Right renal pelvis (tissue), 4 donors: ENCODE data around the gene RAP1GAP. TPM values are rescaled to one million over a fixed set of nuclear protein-coding genes. Genes with fewer than 3 reads are reported as not detected.
"Not testable (repeated sequence)": the region's sequence is repeated elsewhere in the genome, so short reads cannot be mapped to it uniquely, and the experiment has no call there.

Experiments
- DNase-seq, 4 donors: peaks; one replicate each; pipeline ENCODE4 v3.0.0-alpha.2; 2013; ENCODE audit warnings: low read depth in 4 of 4, low spot score in 3 of 4, missing footprints in 1 of 4
- polyA plus RNA-seq, 4 donors: library from polyadenylated mRNA; unstranded; fragments of 120-200 nt; gene quantifications; one replicate each; pipeline ENCODE4 v1.2.1, GENCODE V29; 2013; ENCODE audit not compliant: insufficient read length in 4 of 4

The RAP1GAP gene
- polyA plus RNA-seq, 4 donors = 18.8 to 26.4 (median 22.6) TPM

DNA sequence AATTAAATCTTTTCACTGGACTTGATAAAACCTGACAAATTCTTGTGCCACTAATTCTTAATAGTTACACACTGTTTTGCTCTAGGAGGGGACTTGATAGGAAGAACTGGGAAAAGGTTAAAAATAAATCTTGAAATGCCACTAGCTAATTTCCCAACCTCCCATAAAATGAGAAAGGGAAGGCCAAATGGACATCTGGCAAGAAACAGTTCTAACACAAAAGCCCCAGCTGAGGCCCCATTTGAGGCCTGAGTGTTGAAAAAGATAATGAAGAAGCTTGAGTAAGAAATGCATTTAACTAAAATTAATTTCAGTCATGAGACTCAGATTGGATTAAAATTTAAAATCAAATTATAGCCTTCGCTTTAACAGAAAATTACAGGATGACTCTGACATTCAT, 11.2 kb upstream of the RAP1GAP start:
- DNase-seq = no peak

DNA sequence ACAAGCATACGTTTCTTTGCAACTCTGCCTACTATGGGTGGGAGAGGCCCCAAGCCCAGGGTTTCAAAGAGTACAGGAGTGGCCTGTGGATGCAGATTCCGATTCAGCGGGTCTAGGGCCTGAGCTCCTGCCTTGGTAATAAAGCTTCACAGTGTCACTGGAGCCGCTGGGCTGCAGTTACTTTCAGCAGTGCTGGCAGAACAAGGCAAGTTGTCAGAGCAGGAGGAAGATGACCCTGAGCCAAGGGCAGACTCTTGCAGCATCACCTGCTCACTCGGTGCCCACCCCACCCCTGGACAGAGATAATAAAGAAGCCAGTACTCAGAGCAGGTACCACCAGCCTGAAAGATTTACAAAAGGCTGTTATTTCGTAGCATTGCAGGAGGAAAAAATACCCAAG, 8.0 kb upstream of the RAP1GAP start:
- no peak for DNase-seq

DNA sequence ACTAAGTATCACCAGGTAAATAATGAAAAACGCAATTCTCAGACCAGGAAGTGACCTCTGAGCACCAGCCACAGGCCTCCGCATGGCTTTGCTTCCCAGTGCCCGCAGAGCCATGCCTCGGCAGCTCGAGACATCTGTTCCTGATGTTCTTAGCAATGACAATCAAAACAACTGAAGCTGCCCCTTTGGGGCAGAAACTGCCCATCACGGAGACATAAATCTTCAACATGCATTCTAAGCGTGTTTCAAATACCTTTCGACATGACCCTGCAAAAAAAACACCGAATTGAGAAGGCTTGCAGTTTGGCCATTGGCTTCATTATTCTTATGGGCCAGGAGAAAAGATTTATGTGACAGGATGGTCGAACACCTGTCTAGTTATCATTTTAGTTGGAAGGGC, 5.8 kb upstream of the RAP1GAP start:
- DNase-seq = no peak

DNA sequence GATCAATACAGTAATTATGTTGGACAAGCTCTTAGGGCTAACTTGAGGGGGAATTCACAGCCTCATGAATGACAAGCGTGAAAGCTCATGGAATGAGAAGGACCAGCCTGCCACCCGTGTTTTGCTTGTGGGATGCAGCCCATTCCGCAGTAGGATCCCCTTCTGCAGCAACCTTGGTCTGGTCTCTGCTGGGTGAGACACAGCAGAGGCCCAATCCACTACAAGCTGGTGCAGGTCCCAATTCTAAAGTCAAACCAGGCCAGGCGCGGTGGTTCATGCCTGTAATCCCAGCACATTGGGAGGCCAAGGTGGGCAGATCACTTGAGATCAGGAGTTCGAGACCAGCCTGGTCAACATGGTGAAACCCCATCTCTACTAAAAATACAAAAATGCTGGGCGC, 4.7 kb upstream of the RAP1GAP start:
- not testable (repeated sequence) for DNase-seq

DNA sequence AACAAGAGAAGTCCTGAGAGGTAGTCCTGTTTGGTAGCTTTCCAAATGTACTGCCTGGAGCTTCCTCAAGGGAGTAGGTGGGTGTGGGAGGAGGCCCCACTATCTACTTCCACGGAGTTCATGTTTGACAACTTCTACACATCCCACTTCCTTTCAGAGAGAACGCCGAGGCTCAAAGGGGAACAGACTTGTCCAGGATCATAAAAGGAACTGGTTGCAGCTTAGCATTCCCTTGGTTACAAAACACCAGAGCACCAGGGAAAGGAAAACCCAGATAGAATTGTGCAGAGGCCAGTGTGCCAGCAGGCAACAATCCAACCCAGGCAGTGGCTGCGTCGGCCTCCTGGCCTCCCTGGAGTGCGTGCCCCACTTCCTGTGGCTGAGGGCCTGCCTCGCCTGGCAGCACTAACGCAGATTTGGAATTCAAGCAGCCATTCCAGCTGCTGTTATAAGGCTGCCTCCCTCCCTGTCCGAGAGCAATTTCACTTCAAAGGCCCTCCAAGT, 4.2 kb upstream of the RAP1GAP start:
- DNase-seq = no peak

DNA sequence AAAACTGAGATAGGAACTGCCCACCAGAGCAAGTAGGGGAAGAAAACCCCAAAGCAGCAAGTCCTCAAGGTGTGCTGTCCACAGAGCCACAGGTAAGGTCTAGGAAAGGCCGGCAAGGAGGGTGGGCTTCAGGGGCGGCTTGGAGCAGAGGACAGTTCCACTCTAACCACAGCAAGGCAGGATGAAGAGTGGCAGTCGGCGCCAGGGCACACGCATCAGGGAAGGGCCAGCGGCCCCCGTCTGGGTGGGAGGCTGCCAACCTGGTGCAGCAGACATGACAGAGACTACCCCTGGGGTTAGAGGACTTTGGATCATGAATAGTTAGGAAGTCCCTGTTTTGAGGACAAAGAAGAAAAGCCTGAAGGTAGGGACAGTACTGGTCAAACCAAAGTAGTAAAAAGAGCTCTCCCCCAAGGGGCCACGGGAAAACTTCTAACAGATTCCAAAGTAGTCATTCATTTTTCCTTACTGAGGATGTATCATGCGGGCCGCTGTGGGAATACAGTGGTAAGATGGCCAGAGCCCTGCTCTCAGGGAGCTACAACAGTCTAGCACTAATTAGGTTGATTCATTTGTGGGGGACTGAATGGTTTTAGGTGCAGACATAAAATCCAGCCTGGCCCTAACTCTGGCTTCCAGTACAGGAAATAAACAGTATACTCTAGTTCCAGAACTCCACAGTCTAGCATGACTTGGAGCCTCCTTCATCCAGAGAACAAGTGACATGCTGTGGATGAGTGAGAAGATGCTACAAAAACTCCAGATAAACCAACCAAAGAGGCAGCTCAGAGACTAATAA, 3.5 kb upstream of the RAP1GAP start:
- no peak for DNase-seq

DNA sequence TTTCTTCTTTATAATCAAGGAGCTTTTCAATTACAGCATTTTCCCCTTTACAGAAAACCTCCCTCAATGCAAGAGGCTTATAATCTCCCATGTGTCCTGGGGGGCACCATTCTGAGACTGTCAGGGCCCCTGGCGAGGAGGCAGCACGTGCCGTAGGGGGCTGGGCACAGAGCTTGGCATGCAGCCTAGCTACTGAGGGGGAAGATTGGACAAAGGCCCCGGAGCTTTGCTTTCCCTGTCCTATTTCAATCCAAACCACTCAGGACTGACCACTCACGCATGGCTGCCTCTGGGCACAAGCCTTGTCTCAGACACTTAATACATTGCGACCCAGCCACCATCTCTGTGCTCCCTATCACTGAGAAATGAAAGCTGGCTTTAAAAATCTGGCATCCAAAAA, 2.8 kb upstream of the RAP1GAP start:
- no peak for DNase-seq

DNA sequence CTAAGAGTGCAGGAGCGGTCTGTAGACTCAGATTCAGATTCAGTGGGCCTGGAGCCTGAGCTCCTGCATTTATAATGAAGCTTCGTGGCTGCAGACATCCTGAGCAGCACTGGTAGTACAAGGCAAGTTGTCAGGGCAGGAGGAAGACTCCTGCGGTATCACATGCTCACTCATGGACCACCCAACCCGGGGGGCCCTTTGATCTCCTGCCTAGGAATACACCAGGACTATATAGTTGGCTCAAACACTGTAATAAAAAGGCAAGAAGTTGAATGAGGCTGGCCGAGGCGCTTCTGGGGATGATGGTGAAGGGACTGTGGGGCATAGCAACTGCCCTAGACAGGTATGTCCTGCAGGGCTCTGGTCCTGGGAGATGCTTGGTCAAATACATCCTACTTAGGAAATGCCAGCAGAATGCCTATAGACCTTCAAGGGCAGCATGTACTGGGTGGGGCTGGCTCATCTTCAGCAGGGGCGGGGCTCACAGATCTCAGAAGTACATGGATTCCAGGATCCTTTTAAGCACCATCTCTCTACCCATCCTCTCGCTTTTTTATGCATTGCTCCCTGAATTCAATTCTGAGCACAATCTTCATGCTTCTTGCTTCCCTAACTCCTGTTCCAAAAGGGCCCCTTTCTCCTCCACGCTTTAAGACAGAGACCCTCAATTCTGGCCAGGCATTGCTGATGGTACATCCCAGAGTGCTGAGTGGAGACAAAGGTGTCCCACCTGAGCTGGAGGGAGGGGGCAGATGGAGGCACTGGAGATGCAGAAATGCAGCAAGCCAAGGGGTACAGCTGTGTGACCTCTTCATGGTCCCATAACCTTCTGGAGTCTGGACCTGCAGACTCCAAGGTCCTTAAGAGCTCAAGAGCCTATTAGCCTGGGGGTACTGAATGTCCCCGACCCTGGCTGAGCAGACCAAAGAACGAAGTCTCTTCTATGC, 2.1 kb upstream of the RAP1GAP start:
- no peak for DNase-seq

DNA sequence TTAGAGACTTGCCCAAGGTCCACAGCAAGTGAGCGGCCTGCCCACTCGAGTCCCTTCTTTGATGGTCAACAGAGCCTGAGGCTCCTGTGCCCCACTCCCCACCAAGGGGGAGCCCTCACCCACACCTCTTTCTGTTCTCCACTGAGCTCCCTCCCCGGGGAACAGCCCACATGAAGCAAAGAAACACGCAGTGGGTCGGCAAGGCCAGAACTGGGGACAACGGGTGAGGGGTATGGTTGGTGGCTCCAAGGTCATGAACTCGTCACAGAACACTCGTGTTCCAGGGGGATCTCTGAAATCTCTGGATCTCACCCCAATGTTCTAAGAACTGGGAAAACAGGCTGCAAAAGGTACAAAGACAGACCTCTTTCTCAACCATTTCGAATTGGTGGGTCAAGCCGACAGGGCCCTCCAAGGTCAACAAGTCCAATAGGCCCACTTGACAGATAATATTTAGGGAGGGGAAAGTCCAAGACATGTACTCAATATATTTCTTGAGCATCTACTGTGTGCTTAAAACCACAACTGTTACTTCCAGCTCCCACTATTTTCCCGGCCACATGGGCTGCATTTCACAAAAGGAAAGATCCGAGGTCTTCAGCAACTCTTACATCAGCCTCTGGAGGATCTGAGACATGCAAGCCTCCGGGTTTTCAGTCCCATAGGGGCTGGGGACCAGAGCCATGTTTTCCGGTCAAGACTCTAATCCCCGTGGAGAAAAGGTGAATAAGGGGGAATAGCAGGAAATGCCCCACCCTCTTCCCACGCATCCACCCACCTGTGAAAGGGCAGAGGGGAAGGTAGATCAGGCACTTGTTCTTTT, 1.1 kb upstream of the RAP1GAP start:
- no peak for DNase-seq

DNA sequence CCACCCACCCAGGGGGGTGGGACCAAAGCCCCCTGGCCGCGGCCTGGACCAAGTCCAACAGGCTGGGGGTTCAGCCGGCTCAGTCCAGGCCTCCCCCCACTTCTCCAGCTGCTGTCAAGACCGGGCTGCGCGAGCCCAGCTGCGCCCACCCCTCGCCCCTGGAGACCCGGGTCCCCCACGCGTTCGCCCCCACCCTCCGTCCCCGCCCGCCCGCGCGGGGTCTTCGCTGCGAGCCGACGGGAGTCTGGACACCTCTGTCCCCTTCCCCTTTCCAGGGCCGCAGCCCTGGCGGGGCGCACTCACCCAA, 253 bp downstream of the RAP1GAP start:
- DNase-seq = no peak

DNA sequence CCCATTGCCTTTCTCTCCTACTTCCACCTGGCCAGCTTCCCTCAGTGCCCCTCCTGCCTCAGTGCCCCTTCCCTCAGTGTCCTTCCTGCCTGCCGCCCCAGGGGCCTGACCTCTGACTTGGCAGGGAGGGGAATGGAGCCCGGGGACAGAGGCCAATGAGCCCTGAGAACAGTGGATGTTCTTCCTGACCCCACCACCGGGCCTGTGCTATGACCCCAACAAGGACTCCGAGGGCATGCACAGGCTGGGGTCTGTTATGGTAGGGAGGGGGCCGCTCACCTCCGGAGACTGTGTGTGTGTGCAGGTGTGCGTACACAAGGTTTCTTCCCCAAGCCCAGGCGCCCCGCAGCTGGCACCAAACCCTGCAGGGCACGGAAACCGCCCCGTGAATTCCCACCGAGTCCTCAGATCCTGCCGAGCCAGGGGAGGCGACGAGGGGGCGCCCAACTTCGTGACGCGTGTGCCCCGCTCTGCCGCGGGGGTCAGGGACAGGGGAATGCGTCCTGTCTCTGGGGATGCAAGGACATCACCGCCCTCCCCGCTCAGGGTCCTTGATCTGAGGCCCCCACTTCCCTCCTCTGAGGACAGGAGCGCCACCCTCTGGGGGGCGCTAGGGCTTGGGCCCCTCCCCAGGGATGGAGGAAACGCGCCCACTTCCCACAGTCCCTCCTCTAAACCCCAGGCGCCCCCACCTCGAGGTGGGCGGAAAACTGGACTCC, 766 bp downstream of the RAP1GAP start:
- DNase-seq = no peak

DNA sequence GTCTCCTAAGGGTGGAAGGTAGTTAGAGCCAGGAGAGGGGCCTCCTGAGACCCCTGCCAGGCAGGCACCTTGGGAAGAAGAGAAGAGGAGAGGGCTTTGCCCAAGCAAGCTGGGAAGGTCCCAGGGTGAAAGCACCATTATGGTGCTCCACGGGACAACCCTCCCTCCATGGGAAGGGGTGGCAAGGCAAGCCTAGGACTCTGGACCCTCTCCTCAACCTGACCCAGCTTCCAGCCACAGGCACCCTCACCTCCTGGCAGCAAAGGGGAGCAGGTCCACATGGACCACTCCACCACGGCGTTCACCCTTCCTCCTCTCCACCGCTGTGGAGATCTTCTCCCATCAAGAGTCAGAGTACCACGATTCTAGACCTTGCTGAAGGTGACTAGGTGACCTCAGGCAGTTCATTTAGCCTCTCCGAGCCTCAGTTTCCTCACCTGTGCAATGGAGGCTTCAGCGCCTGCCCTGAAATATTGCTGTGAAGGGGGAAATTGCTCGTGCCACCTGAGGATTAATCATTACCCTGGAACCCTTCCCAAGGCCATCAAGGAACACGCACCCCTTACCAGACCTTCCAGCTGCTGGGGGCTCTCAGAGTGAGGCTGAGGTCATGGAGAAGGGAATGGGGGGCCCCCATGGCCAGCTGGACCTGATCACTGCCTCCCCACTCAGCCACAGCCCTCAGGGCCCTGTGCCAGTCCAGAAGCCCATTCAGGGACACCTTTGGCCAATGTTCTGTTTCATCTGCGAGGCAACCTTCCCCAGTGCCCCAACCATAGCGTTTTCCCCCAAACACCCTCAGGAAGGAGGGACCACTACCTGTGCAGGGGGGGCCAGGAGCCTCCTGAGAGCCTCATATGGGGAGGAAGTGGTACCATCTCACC, 1.6 kb downstream of the RAP1GAP start:
- no peak for DNase-seq

DNA sequence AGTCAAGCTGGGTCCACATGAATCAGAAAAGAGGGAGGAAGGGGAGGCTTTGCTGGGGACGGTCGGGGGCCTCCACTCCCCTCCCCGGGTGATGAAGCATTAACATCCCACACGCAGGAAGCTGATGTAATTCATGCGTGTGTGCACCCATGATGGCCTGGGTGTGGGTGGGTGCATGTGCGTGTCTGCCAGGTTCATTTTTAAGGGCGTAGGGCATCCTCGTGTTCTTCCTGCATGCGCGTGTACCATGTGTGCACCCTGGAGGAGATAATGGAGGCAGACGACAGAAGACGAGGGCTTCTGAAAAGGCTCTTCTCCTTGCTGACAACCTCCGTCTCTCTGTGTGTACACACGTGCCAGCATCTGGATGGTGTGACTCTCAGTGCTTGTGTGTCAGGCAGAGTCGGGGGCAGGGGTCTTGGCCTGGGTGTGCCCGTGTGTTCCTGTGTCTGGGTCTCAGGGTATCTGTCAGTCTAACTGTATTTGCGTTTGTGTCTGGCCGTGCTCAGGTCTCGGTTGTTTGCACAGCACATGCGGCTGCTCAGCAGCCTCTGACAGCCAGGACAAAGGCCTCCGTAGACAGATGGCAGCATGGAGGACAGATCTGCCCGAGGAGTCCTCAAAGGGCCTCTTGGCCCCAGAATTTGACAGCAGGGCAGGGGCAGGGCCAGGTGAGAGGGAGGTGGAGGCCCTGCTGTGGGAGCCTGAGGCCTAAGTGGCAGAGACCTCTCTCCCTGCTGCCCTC, 2.4 kb downstream of the RAP1GAP start:
- DNase-seq = no peak

DNA sequence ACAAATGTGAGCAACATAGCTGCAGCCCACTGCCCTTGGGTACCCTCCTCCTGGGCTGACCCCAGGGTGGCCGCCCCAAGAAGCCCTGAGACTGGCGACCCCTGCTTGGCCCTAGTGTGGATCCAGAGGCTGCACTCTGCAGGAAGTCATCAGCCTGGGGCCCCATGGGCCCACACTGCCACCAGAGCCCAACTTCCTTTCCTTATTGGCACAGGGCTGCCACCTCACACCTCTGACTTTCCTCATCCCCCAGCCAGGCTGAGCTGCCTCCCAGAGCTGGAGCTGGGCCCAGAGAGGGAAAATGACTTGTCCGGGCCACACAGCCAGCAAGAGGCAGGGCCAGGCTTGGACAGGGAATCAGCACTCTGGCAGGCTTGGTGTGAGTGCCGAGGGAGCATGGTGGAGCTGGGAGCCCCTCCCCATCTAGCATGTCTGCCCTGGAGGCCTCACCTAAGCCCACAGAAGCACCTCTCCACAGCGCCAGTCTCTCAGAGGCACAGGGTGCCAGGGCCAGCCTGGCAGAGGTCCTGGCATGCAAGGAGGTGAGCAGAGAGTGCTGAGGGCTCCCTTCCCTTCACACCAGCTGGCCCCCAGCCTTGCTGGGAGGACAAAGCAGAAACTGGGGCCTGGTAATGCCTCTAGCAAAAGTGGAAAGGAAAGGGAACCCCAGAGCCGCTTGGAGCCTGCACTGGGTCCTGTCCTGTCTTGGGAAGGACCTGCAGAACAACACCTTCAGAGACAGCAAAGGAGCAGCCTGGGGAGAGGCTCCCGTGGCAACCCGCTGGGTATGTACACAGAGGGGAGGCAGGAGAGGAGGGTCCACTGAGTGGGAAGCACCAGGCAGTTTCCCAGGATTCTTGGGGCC, 3.2 kb downstream of the RAP1GAP start:
- no peak for DNase-seq

DNA sequence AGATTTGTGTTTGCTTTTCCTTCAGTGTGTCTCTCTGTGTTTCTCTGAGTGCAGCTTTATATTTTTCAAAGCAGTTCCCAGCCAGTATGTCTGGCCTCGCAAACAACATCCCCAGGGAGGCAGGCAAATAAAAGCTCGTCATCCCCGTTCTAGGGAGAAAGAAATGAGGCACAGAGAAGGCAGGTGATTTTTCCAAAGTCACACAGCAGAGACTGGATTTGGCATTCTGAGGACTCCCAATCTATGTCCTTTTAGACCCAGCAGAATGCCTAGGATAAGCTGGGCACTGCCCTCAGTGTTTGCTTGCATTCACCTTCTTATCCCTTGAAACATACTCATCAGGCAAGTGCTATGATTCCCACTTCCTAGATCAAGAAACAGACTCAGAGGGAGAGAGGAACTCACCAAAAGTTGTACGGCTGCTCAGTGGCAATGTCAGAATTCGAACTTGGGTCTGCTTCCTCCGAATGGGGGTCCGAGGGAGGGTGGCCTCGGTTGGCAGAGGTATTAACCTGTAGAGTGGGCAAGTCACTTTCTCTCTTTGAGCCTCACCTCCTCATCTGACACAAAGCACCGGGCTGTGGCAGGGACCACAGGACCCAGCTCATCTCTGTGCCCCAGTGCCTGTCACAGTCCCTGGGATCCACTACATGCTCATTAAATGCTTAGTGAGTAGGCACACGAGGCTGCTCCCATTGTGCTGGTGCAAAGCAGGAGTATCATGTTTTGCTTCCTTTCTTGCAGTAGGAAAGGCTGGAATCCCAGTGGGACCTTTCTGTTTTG, 4.2 kb downstream of the RAP1GAP start:
- DNase-seq = no peak

DNA sequence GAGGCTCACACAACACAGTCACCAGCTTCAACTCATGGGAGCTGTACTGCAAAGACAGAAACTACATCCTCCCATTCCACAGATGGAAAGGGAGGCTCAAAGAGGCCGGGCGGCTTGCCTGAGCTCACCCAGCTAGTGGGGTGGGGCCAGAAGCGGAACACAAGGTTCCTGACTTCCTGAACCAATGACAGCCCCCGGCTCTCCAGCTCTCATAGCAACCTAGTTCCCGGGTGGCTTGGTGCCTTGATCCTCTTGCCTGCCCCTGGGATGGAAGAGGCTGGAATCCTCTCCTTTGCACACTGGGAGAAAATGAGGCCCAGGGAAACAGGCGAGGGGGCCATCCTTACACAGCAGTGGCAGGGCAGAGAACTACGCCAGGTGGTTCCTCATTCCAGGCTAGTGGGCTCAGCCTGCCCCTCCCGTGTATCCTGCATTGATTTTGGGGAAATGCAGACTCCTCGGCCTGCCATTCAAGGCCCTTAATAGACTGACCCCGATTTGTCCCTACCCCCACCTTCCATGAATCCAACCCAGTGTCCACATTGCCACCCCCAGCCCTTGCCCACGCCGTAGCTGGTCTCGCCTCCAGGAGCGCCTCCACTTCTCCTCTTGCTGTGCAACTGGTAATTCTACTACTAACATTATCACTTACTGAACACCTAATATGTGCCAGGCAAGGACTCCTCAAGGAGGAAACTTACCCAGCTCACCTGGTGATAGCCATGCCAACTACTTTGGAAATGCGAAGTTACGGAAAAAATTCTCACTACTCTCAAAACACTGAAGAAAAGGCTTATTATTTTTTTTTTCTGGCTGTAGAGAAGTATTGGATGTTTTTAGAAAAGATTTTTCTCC, 5.0 kb downstream of the RAP1GAP start:
- no peak for DNase-seq
